ENCODE measurements around the gene GAA. TPM values are rescaled to one million over a fixed set of nuclear protein-coding genes. Genes with fewer than 3 reads are reported as not detected.

Gene GAA
- total RNA-seq, 2 experiments from 2014 or later, result 22.2 to 22.4 TPM

- ATAC-seq (ENCODE audit: poor library complexity) (no peak), DNase-seq (no peak)
- intact Hi-C loops (cut with DNase I, micrococcal nuclease), result no loop called here
- TF ChIP-seq, protein P1, sequence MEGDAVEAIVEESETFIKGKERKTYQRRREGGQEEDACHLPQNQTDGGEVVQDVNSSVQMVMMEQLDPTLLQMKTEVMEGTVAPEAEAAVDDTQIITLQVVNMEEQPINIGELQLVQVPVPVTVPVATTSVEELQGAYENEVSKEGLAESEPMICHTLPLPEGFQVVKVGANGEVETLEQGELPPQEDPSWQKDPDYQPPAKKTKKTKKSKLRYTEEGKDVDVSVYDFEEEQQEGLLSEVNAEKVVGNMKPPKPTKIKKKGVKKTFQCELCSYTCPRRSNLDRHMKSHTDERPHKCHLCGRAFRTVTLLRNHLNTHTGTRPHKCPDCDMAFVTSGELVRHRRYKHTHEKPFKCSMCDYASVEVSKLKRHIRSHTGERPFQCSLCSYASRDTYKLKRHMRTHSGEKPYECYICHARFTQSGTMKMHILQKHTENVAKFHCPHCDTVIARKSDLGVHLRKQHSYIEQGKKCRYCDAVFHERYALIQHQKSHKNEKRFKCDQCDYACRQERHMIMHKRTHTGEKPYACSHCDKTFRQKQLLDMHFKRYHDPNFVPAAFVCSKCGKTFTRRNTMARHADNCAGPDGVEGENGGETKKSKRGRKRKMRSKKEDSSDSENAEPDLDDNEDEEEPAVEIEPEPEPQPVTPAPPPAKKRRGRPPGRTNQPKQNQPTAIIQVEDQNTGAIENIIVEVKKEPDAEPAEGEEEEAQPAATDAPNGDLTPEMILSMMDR (IDR thresholded peaks at IDR 0.05), result no peak
- Histone ChIP-seq H3K4me3 (ENCODE audit: low read length) (no peak overlapping the region), H3K9me3 (ENCODE audit: control insufficient read depth in 1 of 2, insufficient read depth in 1 of 2, low read length in 2 of 2) (no peaks in the 10 kb centered on the region), H3K27ac (ENCODE audit: low read depth in 1 of 2, low read length in 2 of 2) (no peak overlapping the region), H3K36me3 (ENCODE audit: insufficient read depth, low read length) (no peaks in the 10 kb centered on the region), H3K4me1 (ENCODE audit: insufficient read depth, low read length) (no peaks in the 10 kb centered on the region), H3K27me3 (ENCODE audit: control insufficient read depth in 1 of 2, insufficient read depth in 2 of 2, low read length in 2 of 2) (peaks cover 2% of the 10 kb centered on the region in 2 experiments)
- no peaks in the 10 kb centered on the region for H3K4me1 Mint-ChIP-seq (ENCODE audit: low read depth)
- peaks cover 15% of the 10 kb centered on the region for H3K27me3 Mint-ChIP-seq
- no peak overlapping the region for H3K27ac Mint-ChIP-seq
- ChIA-PET POLR2A (no interaction called here), CTCF (no interaction called here)
- no peaks in the 10 kb centered on the region for H3K36me3 Mint-ChIP-seq (ENCODE audit: low read depth)
- no peaks in the 10 kb centered on the region for H3K9me3 Mint-ChIP-seq
- H3K4me3 Mint-ChIP-seq, result no peak overlapping the region
Measured at GRCh38 chr17:80122926-80123505, 21.6 kb downstream of the GAA start.

- no peak for ATAC-seq (ENCODE audit: poor library complexity)
- no peak overlapping the region for H3K4me3 Mint-ChIP-seq
- no peak overlapping the region for H3K27ac ChIP-seq (ENCODE audit: low read depth in 1 of 2, low read length in 2 of 2)
- TF ChIP-seq, protein P1 (IDR thresholded peaks at IDR 0.05), result no peak
- no peaks in the 10 kb centered on the region for H3K4me1 Mint-ChIP-seq (ENCODE audit: low read depth)
- DNase-seq, result no peak
- intact Hi-C loops (cut with DNase I, micrococcal nuclease), result no loop called here
- no peaks in the 10 kb centered on the region for H3K36me3 Mint-ChIP-seq (ENCODE audit: low read depth)
- H3K27me3 ChIP-seq (ENCODE audit: control insufficient read depth in 1 of 2, insufficient read depth in 2 of 2, low read length in 2 of 2), result peaks cover 2 to 6% of the 10 kb centered on the region in 2 experiments
- no peaks in the 10 kb centered on the region for H3K36me3 ChIP-seq (ENCODE audit: insufficient read depth, low read length)
- CTCF ChIA-PET, result interaction anchor here (1.2 kb wide), 1 partner anchor 22 kb away, joined by 3 read pairs; the partner anchor contains the start of gene GAA
- H3K9me3 ChIP-seq (ENCODE audit: control insufficient read depth in 1 of 2, insufficient read depth in 1 of 2, low read length in 2 of 2), result no peaks in the 10 kb centered on the region
- H3K4me1 ChIP-seq (ENCODE audit: insufficient read depth, low read length), result no peaks in the 10 kb centered on the region
- H3K9me3 Mint-ChIP-seq, result no peaks in the 10 kb centered on the region
- H3K27me3 Mint-ChIP-seq, result peaks cover 23% of the 10 kb centered on the region
- no peak overlapping the region for H3K4me3 ChIP-seq (ENCODE audit: low read length)
- POLR2A ChIA-PET, result no interaction called here
- no peak overlapping the region for H3K27ac Mint-ChIP-seq
Measured at GRCh38 chr17:80123791-80124190, 22.4 kb downstream of the GAA start.

GRCh38 chr17:80124351-80124981 is 23.1 kb downstream of the GAA start:
- no peaks in the 10 kb centered on the region for H3K9me3 Mint-ChIP-seq
- intact Hi-C loops (cut with DNase I, micrococcal nuclease), result no loop called here
- no peaks in the 10 kb centered on the region for H3K36me3 Mint-ChIP-seq (ENCODE audit: low read depth)
- CTCF ChIA-PET, result interaction anchor here (0.7 to 1.2 kb wide), 2 partner anchors 21 to 23 kb away, joined by 3 read pairs; partner anchors contain the start of gene GAA
- Histone ChIP-seq H3K36me3 (ENCODE audit: insufficient read depth, low read length) (no peaks in the 10 kb centered on the region), H3K4me1 (ENCODE audit: insufficient read depth, low read length) (no peaks in the 10 kb centered on the region), H3K4me3 (ENCODE audit: low read length) (no peak overlapping the region), H3K27me3 (ENCODE audit: control insufficient read depth in 1 of 2, insufficient read depth in 2 of 2, low read length in 2 of 2) (peaks cover 2 to 6% of the 10 kb centered on the region in 2 experiments), H3K27ac (ENCODE audit: low read depth in 1 of 2, low read length in 2 of 2) (no peak overlapping the region), H3K9me3 (ENCODE audit: control insufficient read depth in 1 of 2, insufficient read depth in 1 of 2, low read length in 2 of 2) (no peaks in the 10 kb centered on the region)
- H3K4me1 Mint-ChIP-seq (ENCODE audit: low read depth), result no peaks in the 10 kb centered on the region
- no peak overlapping the region for H3K27ac Mint-ChIP-seq
- POLR2A ChIA-PET, result no interaction called here
- no peak for ATAC-seq (ENCODE audit: poor library complexity)
- no peak for DNase-seq
- H3K27me3 Mint-ChIP-seq, result peaks cover 28% of the 10 kb centered on the region
- TF ChIP-seq, protein P1 (IDR thresholded peaks at IDR 0.05), result no peak
- H3K4me3 Mint-ChIP-seq, result no peak overlapping the region

All from CD4-positive, alpha-beta T cell (primary cell).